Neural progenitor cell (in vitro differentiated cells): ENCODE measurements around the gene ALK.

Experiments used
- EZH2phosphoT487 ChIP-seq: fragments of 200-600 bp; sonication (generic); IDR thresholded peaks from 2 replicates; pipeline ENCODE4 v1.6.1; 2017; ENCODE audit warnings: antibody characterized with exemption
- TF ChIP-seq, protein P1 (sequence below): fragments of 200-600 bp; sonication (generic); IDR thresholded peaks from 2 replicates; pipeline ENCODE4 v1.5.1; 2017; ENCODE audit warnings: antibody characterized with exemption, mild to moderate bottlenecking

DNA sequence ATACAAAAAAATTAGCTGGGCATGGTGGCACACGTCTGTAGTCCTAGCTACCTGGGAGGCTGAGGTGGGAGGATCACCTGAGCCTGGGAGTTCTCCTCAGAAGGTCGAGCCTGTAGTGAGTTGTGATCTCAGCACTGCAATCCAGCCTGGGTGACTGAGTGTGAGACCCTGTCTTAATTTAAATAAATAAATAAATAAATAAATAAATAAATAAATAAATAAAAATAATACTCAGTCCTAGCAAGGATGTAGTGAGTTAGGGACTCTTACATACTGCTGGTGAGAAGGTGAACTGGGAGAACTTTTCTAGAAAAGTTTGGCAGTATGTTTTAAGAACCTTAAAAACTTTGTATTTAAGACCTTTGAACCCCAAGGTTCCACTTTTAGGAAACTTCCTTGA lies 576.1 kb downstream of the ALK start:
- TF ChIP-seq, protein P1, sequence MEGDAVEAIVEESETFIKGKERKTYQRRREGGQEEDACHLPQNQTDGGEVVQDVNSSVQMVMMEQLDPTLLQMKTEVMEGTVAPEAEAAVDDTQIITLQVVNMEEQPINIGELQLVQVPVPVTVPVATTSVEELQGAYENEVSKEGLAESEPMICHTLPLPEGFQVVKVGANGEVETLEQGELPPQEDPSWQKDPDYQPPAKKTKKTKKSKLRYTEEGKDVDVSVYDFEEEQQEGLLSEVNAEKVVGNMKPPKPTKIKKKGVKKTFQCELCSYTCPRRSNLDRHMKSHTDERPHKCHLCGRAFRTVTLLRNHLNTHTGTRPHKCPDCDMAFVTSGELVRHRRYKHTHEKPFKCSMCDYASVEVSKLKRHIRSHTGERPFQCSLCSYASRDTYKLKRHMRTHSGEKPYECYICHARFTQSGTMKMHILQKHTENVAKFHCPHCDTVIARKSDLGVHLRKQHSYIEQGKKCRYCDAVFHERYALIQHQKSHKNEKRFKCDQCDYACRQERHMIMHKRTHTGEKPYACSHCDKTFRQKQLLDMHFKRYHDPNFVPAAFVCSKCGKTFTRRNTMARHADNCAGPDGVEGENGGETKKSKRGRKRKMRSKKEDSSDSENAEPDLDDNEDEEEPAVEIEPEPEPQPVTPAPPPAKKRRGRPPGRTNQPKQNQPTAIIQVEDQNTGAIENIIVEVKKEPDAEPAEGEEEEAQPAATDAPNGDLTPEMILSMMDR = no peak
- no peak for TF ChIP-seq EZH2phosphoT487
